GM12891 (cell line): ENCODE results near the gene SORCS1.

Experiments used
- PAX5 ChIP-seq: IDR thresholded peaks from 2 replicates; pipeline ENCODE4 v1.6.1; 2011; ENCODE audit warnings: low read length, moderate library complexity, mild to moderate bottlenecking; ENCODE audit not compliant: insufficient read depth, severe bottlenecking
- POLR2A ChIP-seq: IDR thresholded peaks from 2 replicates; pipeline ENCODE4 v1.6.1; 2011; ENCODE audit warnings: low read depth, low read length, control low read depth
- POLR2AphosphoS5 ChIP-seq: IDR thresholded peaks from 2 replicates; pipeline ENCODE4 v1.6.1; 2011; ENCODE audit warnings: low read depth, low read length, control low read depth
- TAF1 ChIP-seq: IDR thresholded peaks from 2 replicates; pipeline ENCODE4 v1.6.1; 2011; ENCODE audit warnings: low read depth, low read length, control low read depth

- TF ChIP-seq POLR2A (no peak), POLR2AphosphoS5 (no peak), PAX5 (no peak), TAF1 (no peak)
Observed at GRCh38 chr10:106727170-106727569, 437.3 kb downstream of the SORCS1 start.
